Heart left ventricle (tissue), 16 donors: ENCODE data around the gene IFT27. TPM values are rescaled to one million over a fixed set of nuclear protein-coding genes. Genes with fewer than 3 reads are reported as not detected.

Experiments used
- ATAC-seq, 4 donors: fragments of 200-7000 bp; cut with Tn5 transposase; one replicate each; pipeline ENCODE4 v1.9.1; 2020 to 2022; ENCODE audit warnings: moderate library complexity in 4 of 4, mild to moderate bottlenecking in 3 of 4, moderate number of reproducible peaks in 1 of 4
- DNase-seq, 5 donors: peaks; one replicate each; pipeline ENCODE4 v3.0.0-alpha.2; 2020
- H3K27ac ChIP-seq, 12 donors: fragments of 200-600 bp; sonication (generic) in 4 of 12; one replicate each; pipeline versions ENCODE4 v1.5.0 to v1.8.0; 2016 to 2022; ENCODE audit warnings: mild to moderate bottlenecking in 2 of 12
- H3K27me3 ChIP-seq, 9 donors: fragments of 200-600 bp; sonication (generic) in 2 of 9; one replicate each; pipeline versions ENCODE4 v1.5.1 to v1.8.0; 2016 to 2022; ENCODE audit warnings: mild to moderate bottlenecking in 3 of 9
- H3K36me3 ChIP-seq, 9 donors: fragments of 200-600 bp; sonication (generic) in 2 of 9; one replicate each; pipeline versions ENCODE4 v1.5.0 to v1.8.0; 2018 to 2022; ENCODE audit warnings: mild to moderate bottlenecking in 2 of 9
- H3K4me1 ChIP-seq, 12 donors: fragments of 200-600 bp; sonication (generic) in 4 of 12; one replicate each; pipeline versions ENCODE4 v1.5.0 to v1.8.0; 2016 to 2022; ENCODE audit warnings: mild to moderate bottlenecking in 3 of 12
- H3K4me3 ChIP-seq, 12 donors: fragments of 200-600 bp; sonication (generic) in 4 of 12; one replicate each; pipeline versions ENCODE4 v1.5.0 to v1.8.0; 2017 to 2022; ENCODE audit warnings: mild to moderate bottlenecking in 9 of 12, moderate library complexity in 4 of 12
- H3K9me3 ChIP-seq, 12 donors: fragments of 200-600 bp; sonication (generic) in 4 of 12; one replicate each; pipeline versions ENCODE4 v1.5.0 to v1.8.0; 2016 to 2022; ENCODE audit warnings: mild to moderate bottlenecking in 1 of 12
- CTCF ChIP-seq, 12 donors: fragments of 200-600 bp; sonication (generic) in 4 of 12; IDR thresholded peaks; one replicate each; pipeline versions ENCODE4 v1.5.0 to v1.8.0; 2018 to 2022; ENCODE audit warnings: antibody characterized with exemption in 12 of 12, mild to moderate bottlenecking in 5 of 12
- POLR2A ChIP-seq, 2 donors: fragments of 450-650 bp; IDR thresholded peaks; one replicate each; pipeline ENCODE4 v1.6.1; 2017; ENCODE audit warnings: antibody characterized with exemption in 2 of 2, mild to moderate bottlenecking in 2 of 2, moderate library complexity in 2 of 2
- WGBS, 4 donors: extraction: QIAGEN DNeasy Blood & Tissue Kit in 2 of 4; methylation state at CpG; one replicate each; pipeline versions ENCODE4 v1.1.5 to v1.1.7; 2013 to 2018; 5-methylcytosine and 5-hydroxymethylcytosine counted together
- intact Hi-C, 10 donors: fragments of 100-400 bp; cut with DNase I; formaldehyde crosslinking; loops; one replicate each; pipeline versions ENCODE4 v1.11.1 to v1.14.2; 2022
- polyA plus RNA-seq, 2 donors: library from polyadenylated mRNA; stranded (reverse); fragments of 200-250 nt; gene quantifications; one replicate each; pipeline ENCODE4 v1.2.3, GENCODE V29; 2013
- total RNA-seq, 9 donors: library from RNA; depleted of rRNA in 2 of 9; stranded (reverse); fragments of >200 nt in 2 of 9; fragmentation: NEBNext Ultra II Directional in 3 of 9; extraction: Animal tissue kit (Norgen Biotek cat#: 25700) in 3 of 9; gene quantifications; one replicate each; pipeline versions ENCODE4 v1.1.0 to v1.2.4, GENCODE V29; 2016 to 2023
- donor health status: ischemic (EF 13 %, LVEDD 7.1; RV severe dilation, severe dysfunction).
- donor health status: healthy with polysubstance abuse.
- donor health status: DM: no; HTN: yes; CAD: no.
- donor health status: DM: no; HTN: no; CAD: no.
- donor health status: ischemic (EF 25% LVEDD 6.9; RV normal size, moderate dysfunction).
- donor health status: ischemic (EF 25% LVEDD 5.7; RV mildly dilated, moderate dysfunction).
- donor health status: healthy.
- donor health status: DM: yes; HTN: yes; CAD: no.
- donor health status: ischemic (EF 35%, LVEDD 5.7; RV mildly dilated, moderate dysfunction).
- donor health status: nonischemic (EF 11% LVEDD 7.7; RV severe dilation, severe dysfunction).
- donor health status: DM: yes; HTN: yes; CAD: no.
- donor health status: PGD.
- donor health status: ischemic (EF 29% LVEDD 5.4; RV normal size, mild dysfunction).
- donor health status: nonischemic (EF 23%, LVEDD 6.1; RV moderate dilation, normal function).

IFT27 gene
- total and polyA plus RNA-seq, 11 donors, result 18.4 to 36.7 (median 25.8) TPM

- ATAC-seq (no peak), DNase-seq (no peak)
- H3K4me3 ChIP-seq, result no peak overlapping the region
- intact Hi-C loops, result loop anchor here in 1 of 10 donors (10.0 kb wide), 1 partner anchor 217 kb away; no protein-coding TSS in a partner anchor
- peaks cover 0 to 22% (median 10%) of the 10 kb centered on the region in 9 donors for H3K36me3 ChIP-seq
- H3K4me1 ChIP-seq, result peaks cover 0 to 11% (median 0%) of the 10 kb centered on the region in 12 donors
- no peaks in the 10 kb centered on the region for H3K27me3 ChIP-seq
- no peak overlapping the region for H3K27ac ChIP-seq
- no peaks in the 10 kb centered on the region for H3K9me3 ChIP-seq
- WGBS, 4 donors, result 94 to 97% (median 95%) methylated on average over 8 to 10 of the region's 10 CpGs
- TF ChIP-seq CTCF (IDR thresholded peaks at IDR 0.05), result no peak
- TF ChIP-seq POLR2A (IDR thresholded peaks at IDR 0.05), result no peak
These were observed 14.2 kb downstream of the IFT27 start for GRCh38 chr22:36761553-36762240.

DNA sequence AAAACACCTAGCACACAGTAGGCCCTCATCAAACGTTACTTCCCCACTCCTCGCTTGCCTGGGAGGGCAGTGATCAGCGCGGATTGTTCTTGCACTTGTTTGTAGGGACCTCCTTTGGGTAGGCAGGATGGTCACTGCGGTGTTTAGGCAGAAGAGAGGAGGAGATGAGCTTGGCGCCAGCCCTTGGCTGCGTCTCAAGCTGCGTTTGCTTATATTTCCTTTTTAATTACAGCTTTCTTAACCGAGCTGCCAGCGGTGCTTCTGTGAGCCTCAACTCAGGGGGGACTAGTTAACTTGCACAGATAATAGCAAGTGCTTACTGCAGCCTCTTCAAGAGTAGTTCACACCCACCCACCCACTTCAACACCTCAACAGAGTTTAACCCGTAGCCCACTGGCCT is 15.1 kb downstream of the IFT27 start:
- H3K4me1 ChIP-seq, result peaks cover 0 to 11% (median 0%) of the 10 kb centered on the region in 12 donors
- ATAC-seq (no peak), DNase-seq (no peak)
- no peaks in the 10 kb centered on the region for H3K9me3 ChIP-seq
- TF ChIP-seq POLR2A (IDR thresholded peaks at IDR 0.05), result no peak
- no peak for TF ChIP-seq CTCF (IDR thresholded peaks at IDR 0.05)
- H3K27me3 ChIP-seq, result peaks cover 0 to 5% (median 0%) of the 10 kb centered on the region in 9 donors
- WGBS, 4 donors, result 75 to 83% (median 80%) methylated on average over 11 of the region's 11 CpGs
- no peak overlapping the region for H3K27ac ChIP-seq
- intact Hi-C loops, result loop anchor here in 1 of 10 donors (10.0 kb wide), 1 partner anchor 216 kb away; no protein-coding TSS in a partner anchor
- no peak overlapping the region for H3K4me3 ChIP-seq
- peaks cover 0 to 16% (median 6%) of the 10 kb centered on the region in 9 donors for H3K36me3 ChIP-seq

DNA sequence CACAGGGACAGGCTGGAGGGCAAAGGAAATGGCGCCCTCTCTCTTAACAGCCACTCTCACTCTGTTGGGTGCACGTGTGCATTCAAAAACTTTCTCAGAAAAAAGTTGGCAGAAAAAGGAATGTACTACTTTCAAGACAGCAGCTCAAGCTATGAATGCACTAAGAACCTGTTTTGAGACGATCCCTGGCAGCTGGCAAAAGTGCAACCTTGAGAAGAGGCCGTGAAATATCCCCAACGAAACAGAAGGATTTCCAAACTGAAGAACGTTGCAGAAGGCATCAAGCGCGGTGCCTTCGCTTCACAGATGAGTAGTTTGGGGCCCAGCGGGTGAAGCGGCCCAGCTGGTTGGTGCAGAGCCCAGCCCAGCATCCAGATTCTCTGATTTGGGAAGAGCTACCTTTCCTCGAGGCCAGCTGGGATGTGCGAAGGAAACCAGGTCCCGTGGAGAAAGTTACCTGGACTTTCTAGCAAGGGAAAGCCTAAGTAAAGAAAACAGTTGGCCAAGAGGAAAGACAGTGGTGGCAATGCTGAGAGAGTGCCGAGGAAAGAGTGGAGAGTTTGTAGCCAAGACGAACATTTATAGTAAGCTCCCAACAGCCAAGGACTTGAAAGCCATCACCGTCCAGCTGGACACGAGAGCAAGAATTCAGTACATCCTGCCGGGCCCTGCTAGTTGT is 16.3 kb downstream of the IFT27 start:
- WGBS, 4 donors, result 88 to 92% (median 90%) methylated on average over 19 of the region's 19 CpGs
- H3K27me3 ChIP-seq, result peaks cover 0 to 16% (median 3%) of the 10 kb centered on the region in 9 donors
- peaks cover 0 to 16% (median 3%) of the 10 kb centered on the region in 9 donors for H3K36me3 ChIP-seq
- H3K27ac ChIP-seq, result no peak overlapping the region
- ATAC-seq, result no peak
- H3K4me1 ChIP-seq, result peaks cover 0 to 11% (median 0%) of the 10 kb centered on the region in 12 donors
- no peaks in the 10 kb centered on the region for H3K9me3 ChIP-seq
- intact Hi-C loops, result loop anchor here in 2 of 10 donors (5.0 to 10.0 kb wide), 2 partner anchors 212 to 215 kb away; no protein-coding TSS in a partner anchor
- H3K4me3 ChIP-seq, result no peak overlapping the region
- TF ChIP-seq CTCF (IDR thresholded peaks at IDR 0.05) (no peak), POLR2A (IDR thresholded peaks at IDR 0.05) (no peak)
- no peak for DNase-seq

DNA sequence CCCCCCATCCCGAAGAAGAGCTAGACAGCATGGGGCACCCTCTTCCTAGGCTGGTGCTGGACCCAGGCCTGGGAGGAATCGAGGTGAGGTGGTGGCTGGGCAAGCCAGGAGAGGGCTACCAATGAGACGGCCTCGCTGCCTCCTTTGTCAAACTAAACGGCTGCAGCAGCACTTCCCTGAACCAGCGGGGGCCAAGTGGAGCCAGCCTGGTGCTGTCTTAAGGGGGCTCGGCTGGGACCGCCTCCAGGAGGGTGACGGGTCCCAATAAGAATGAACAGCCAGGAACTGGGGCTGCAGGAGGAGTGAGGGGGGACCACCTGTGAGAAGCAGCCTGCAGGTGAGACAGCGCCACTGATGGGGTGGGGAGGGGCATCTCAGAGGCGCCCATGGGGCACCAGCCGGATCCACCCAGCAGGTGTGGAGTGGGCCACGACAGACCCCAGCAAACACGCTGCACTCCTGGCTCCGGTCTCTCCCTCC is 17.1 kb downstream of the IFT27 start:
- no peak for TF ChIP-seq CTCF (IDR thresholded peaks at IDR 0.05)
- TF ChIP-seq POLR2A (IDR thresholded peaks at IDR 0.05), result no peak
- Histone ChIP-seq H3K4me3 (no peak overlapping the region), H3K36me3 (peaks cover 0 to 16% (median 3%) of the 10 kb centered on the region in 9 donors), H3K27ac (no peak overlapping the region), H3K27me3 (peaks cover 0 to 24% (median 3%) of the 10 kb centered on the region in 9 donors), H3K9me3 (no peaks in the 10 kb centered on the region), H3K4me1 (peaks cover 0 to 11% (median 0%) of the 10 kb centered on the region in 12 donors)
- intact Hi-C loops, result loop anchor here in 1 of 10 donors (5.0 kb wide), 1 partner anchor 212 kb away; no protein-coding TSS in a partner anchor
- DNase-seq (peak in 1 of 5 donors; percentile 37), ATAC-seq (no peak)
- 86 to 88% (median 87%) methylated on average over 15 of the region's 15 CpGs for WGBS, 4 donors
